ENCODE data around the gene KANK3.

DNA sequence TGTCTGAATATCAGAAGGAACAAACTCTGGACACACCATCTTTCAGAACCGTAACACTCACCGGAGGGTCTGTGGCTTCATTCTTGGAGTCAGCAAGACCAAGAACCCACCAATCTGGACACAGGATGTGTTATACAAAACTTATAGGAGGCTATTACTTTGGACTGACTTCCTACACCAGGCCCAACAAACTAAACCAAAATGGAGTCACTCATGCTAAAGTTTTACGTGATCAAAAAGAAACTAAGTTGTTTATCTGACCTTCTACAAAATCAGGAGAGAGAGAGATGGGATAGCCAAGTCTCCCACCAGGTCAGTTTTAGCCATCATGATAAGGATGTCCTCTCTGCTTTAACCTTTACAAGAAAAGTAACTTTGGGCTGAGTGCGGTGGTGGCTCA, 43.9 kb upstream of the KANK3 start:
- TF ChIP-seq EP300 (IDR thresholded peaks at IDR 0.05; ENCODE audit: low read depth) (no peak), POLR2A (IDR thresholded peaks at IDR 0.05) (no peak)
- TF ChIP-seq, protein P1, sequence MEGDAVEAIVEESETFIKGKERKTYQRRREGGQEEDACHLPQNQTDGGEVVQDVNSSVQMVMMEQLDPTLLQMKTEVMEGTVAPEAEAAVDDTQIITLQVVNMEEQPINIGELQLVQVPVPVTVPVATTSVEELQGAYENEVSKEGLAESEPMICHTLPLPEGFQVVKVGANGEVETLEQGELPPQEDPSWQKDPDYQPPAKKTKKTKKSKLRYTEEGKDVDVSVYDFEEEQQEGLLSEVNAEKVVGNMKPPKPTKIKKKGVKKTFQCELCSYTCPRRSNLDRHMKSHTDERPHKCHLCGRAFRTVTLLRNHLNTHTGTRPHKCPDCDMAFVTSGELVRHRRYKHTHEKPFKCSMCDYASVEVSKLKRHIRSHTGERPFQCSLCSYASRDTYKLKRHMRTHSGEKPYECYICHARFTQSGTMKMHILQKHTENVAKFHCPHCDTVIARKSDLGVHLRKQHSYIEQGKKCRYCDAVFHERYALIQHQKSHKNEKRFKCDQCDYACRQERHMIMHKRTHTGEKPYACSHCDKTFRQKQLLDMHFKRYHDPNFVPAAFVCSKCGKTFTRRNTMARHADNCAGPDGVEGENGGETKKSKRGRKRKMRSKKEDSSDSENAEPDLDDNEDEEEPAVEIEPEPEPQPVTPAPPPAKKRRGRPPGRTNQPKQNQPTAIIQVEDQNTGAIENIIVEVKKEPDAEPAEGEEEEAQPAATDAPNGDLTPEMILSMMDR (IDR thresholded peaks at IDR 0.05): no peak

Measured in transverse colon (tissue), 3 donors.